WI38 (cell line): ENCODE data around the gene NLGN3.

Experiments used
- H3K4me3 ChIP-seq: 2 replicates; pipeline ENCODE4 v1.5.1; 2011; ENCODE audit warnings: low read depth, mild to moderate bottlenecking, control low read depth, low read length
- CTCF ChIP-seq: IDR thresholded peaks from 2 replicates; pipeline ENCODE4 v1.5.1; 2012; ENCODE audit warnings: low read depth, mild to moderate bottlenecking, control low read depth, low read length

NLGN3 gene

GRCh38 chrX:71159335-71159734 is 14.7 kb downstream of the NLGN3 start:
- no peak overlapping the region for H3K4me3 ChIP-seq
- TF ChIP-seq CTCF = no peak

GRCh38 chrX:71160475-71160874 is 15.8 kb downstream of the NLGN3 start:
- no peak for TF ChIP-seq CTCF
- no peak overlapping the region for H3K4me3 ChIP-seq

GRCh38 chrX:71162981-71163380 is 18.3 kb downstream of the NLGN3 start:
- H3K4me3 ChIP-seq = no peak overlapping the region
- TF ChIP-seq CTCF = no peak

GRCh38 chrX:71164071-71164470 is 19.4 kb downstream of the NLGN3 start:
- no peak overlapping the region for H3K4me3 ChIP-seq
- no peak for TF ChIP-seq CTCF

- no peak for TF ChIP-seq CTCF
- no peak overlapping the region for H3K4me3 ChIP-seq
These were observed 21.8 kb downstream of the NLGN3 start for GRCh38 chrX:71166461-71166860.

- no peak overlapping the region for H3K4me3 ChIP-seq
- no peak for TF ChIP-seq CTCF
These were observed 22.6 kb downstream of the NLGN3 start for GRCh38 chrX:71167031-71167781.

GRCh38 chrX:71168134-71168533 is 23.5 kb downstream of the NLGN3 start:
- TF ChIP-seq CTCF = no peak
- no peak overlapping the region for H3K4me3 ChIP-seq
